ENCODE data around the gene VPS41.

VPS41 gene

GRCh38 chr7:38694326-38694725 lies 214.7 kb downstream of the VPS41 start:
- TF ChIP-seq, protein P1, sequence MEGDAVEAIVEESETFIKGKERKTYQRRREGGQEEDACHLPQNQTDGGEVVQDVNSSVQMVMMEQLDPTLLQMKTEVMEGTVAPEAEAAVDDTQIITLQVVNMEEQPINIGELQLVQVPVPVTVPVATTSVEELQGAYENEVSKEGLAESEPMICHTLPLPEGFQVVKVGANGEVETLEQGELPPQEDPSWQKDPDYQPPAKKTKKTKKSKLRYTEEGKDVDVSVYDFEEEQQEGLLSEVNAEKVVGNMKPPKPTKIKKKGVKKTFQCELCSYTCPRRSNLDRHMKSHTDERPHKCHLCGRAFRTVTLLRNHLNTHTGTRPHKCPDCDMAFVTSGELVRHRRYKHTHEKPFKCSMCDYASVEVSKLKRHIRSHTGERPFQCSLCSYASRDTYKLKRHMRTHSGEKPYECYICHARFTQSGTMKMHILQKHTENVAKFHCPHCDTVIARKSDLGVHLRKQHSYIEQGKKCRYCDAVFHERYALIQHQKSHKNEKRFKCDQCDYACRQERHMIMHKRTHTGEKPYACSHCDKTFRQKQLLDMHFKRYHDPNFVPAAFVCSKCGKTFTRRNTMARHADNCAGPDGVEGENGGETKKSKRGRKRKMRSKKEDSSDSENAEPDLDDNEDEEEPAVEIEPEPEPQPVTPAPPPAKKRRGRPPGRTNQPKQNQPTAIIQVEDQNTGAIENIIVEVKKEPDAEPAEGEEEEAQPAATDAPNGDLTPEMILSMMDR (IDR thresholded peaks at IDR 0.05; ENCODE audit: low read depth, low read length), result no peak

GRCh38 chr7:38686888-38687287 lies 222.1 kb downstream of the VPS41 start:
- TF ChIP-seq, protein P1 (IDR thresholded peaks at IDR 0.05; ENCODE audit: low read depth, low read length), result no peak
- DNase-seq (ENCODE audit: extremely low read depth, low read depth), result no peak

More at GRCh38 chr7:38694326-38694725, 214.7 kb downstream of the VPS41 start:
- DNase-seq (ENCODE audit: extremely low read depth, low read depth), result no peak

DNA sequence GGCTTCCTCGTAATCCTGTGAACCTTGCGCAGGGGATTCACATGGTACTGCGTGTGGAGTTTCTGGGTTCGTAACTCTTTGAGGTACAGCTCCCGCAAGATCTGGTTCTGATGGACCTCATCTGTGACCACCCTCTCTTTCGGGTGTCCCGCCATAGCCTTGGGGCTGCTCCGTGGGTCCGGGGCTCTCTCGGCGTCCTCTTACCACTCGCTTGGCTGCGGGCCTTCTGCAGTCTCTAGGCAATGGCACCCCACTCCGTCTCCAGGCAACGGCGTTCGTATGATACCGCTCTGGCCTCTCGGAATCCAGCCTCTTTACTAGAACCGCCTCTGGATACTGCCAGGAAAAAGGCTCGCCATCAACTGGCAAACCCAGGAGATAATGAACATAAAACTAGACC lies 223.1 kb downstream of the VPS41 start:
- no peak for DNase-seq (ENCODE audit: extremely low read depth, low read depth)
- TF ChIP-seq, protein P1 (IDR thresholded peaks at IDR 0.05; ENCODE audit: low read depth, low read length), result no peak

GRCh38 chr7:38682606-38683005 lies 226.4 kb downstream of the VPS41 start:
- TF ChIP-seq, protein P1 (IDR thresholded peaks at IDR 0.05; ENCODE audit: low read depth, low read length), result no peak
- no peak for DNase-seq (ENCODE audit: extremely low read depth, low read depth)

DNA sequence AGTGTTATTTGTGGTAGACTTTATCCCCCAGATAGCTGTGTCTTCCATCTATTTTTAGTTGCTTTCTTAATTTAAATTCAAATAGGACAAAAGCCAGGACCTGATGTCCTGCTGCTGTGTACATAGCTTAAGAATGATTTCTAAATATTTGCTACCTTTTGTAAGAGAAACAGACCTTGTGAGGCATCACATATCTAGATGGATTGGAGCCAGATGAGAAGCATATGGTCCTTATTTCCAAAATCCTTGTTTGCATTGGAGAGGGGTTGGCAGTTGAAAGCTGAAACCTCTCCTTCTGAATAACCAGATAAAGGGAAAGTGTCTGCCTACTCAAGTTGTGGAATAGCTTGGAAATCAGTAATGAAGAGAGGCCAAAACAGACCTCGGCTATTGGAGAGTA lies 227.1 kb downstream of the VPS41 start:
- DNase-seq (ENCODE audit: extremely low read depth, low read depth), result peak; percentile 29
- TF ChIP-seq, protein P1 (IDR thresholded peaks at IDR 0.05; ENCODE audit: low read depth, low read length), result no peak

- TF ChIP-seq, protein P1 (IDR thresholded peaks at IDR 0.05; ENCODE audit: low read depth, low read length), result no peak
- no peak for DNase-seq (ENCODE audit: extremely low read depth, low read depth)
Observed at GRCh38 chr7:38679419-38679818, 229.6 kb downstream of the VPS41 start.

GRCh38 chr7:38678698-38679054 lies 230.3 kb downstream of the VPS41 start:
- DNase-seq (ENCODE audit: extremely low read depth, low read depth), result no peak
- TF ChIP-seq, protein P1 (IDR thresholded peaks at IDR 0.05; ENCODE audit: low read depth, low read length), result no peak
